GM15510 (cell line): ENCODE measurements around the gene DSCAML1.

Experiments used
- POLR2A ChIP-seq: IDR thresholded peaks from 3 replicates; pipeline ENCODE4 v1.6.1; 2011; ENCODE audit warnings: borderline replicate concordance; ENCODE audit not compliant: insufficient read length; ENCODE audit errors: extremely low read depth

DSCAML1 gene

GRCh38 chr11:117634756-117635603 is 162.0 kb downstream of the DSCAML1 start:
- TF ChIP-seq POLR2A: no peak

DNA sequence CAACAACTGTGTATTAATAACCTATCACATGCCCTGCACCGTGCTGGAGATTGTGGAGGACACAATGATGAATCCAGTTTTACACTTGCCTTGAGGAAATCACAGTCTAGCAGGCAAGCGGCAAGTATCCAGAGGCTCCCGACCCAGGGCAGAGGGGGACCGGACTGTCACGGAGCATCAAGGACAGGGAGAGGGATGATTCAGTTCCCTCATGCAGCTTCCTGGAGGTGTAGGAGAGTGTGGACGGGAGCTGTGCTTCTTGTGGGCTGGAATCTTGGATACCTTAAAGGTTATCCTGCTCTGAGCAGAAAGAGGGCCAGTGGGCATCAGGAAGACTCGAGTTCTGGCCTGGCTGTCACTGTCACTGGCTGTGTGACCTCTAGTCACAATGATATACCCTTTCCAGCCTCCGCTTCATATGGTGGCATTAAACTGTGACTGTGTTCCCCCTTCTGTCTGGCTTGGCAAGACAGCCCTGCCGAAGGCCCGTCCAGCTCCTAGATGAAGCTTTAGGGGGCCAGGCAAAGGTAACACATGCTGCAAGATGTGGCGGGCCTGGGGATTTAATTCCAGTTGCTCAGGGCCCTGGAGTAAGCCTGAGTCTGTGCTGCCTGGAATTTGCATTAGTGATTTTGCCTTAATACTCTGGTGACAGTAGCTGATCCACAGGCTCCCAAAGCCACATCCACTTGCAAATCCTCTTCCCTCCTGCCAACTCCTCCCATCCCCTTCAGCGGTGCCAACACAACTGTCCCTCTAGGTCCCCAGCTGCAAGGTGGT is 162.8 kb downstream of the DSCAML1 start:
- TF ChIP-seq POLR2A: no peak

DNA sequence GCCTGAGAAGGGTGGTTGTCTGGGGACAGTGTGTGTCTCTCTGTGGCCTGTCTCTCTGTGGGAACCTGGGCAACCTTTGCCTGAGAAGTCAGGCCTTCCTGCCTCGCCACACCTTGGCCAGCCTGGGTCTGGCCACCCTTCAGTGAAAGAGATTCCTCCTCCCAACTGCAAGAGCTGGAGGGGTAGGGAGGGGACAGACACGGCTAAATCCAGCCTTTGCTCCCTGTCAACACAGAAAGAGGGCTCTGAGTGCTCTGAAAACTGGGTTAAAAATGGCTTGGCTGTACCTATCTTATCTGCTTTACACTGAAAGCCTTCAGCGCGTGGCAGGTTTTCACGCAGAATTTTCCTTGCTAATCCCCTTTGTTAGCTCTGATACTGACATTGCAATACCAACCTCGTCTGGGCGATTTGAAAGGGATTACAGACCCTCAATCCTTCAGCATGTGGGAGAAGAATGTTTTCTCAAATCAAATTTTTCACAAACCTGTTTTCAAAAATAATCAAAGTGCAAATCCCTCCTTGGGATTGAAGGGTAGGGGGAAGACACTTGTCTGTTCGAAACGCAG is 163.7 kb downstream of the DSCAML1 start:
- no peak for TF ChIP-seq POLR2A

DNA sequence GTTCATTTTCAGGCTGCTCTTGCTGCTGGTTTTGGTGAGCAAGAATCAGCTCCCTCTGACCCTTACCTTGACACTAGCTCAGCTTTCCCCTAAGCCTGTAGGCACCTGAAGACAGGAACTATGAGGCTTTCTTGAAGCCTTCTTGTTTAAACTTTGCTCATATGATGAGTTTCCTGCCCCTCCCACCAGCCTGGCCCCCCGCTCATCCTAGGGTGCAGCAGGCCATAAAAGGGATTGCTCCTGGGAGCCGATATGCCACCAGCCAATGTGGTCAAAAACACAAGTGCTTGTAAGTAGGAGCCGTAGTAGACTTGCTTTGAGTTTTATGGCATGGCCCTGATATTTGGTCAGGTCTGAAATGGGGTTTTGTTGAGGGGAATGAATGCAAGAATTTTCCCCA is 164.7 kb downstream of the DSCAML1 start:
- TF ChIP-seq POLR2A: no peak

DNA sequence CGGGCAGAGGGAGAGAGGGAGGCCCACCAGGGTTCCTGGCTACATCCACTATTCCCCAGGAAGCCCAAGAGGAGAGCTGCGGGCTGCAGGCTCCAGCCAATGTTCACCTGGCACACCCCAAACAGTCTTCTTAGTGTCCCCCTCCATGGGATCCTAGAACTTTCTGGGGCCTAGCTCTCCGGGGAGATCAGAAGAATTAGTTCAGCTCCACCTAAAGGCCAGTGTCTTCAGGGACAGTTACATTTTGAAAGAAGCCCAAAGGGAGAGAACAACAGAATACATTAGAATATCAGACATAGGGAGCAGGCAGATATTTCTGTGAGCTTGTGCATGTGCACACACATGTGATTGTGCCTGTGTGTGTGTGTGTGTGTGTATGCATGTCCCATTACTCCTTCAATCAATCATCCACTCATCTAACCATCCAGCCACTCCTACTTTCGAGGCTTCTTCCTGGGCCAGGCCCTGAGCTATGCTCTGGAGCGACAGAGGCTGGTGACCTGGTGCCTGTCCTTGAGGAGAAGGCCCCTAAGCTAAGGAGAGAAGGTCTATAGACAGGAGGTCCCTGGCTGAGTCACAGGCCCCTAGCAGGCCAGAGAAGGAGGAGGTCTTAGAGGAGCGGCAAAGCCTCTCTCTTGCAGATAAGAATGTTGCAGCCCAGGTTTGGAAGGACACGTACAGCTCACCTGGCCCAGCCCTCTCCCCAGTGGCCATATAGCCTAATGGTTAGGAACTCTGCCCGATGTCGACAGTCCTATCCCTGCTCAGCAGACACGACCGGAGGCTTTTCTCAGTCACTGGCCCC is 165.5 kb downstream of the DSCAML1 start:
- TF ChIP-seq POLR2A: no peak

DNA sequence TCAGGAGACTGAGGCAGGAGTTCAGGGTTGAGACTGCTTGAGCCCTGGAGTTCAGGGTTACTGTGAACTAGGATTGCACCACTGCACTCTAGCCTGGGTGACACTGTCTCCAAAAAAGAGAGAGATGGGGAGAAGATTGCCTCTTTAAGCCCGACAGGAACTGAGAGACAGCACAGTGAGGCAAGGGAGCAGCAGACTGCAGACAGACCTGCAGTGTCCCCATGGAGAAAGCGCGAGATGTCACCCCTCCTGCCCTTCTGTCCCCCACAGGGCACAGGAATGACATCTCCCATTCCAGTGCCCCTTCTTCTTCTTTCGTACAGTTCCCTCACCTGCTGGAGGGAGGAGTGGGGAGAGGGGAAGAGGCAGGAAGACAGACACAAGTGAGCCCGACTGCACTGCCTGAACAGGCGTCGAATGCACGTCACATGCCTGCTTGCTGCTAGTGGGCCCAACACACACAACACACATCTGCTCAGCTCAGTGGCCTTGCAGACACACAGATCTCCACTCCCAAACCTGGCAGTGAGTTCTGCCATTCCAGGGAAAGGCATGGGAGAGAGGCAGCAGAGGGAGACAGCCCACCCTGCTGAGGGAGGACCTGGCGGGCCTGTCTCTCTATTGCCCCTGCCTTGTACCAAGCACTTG is 167.0 kb downstream of the DSCAML1 start:
- TF ChIP-seq POLR2A: no peak

DNA sequence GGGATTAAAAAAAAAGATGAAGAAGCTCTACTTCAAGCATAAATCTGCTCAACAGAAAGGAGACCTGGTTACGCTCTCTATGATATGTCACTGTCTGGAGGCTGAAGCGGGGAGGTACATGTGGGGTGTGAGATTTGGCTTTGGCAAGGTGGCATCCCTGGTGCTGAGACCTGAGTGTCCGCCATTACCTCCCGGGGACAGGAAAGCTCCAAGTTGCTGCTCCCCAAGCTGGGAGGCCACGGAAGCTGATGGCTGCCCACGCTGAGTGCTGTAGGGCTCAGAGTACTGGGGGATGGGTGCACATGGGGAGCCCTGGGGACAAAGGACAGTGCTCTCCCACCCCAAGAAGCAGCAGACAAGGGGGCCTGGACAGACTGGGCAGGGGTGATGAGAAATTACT is 167.9 kb downstream of the DSCAML1 start:
- no peak for TF ChIP-seq POLR2A

- TF ChIP-seq POLR2A: no peak
These were observed 169.8 kb downstream of the DSCAML1 start for GRCh38 chr11:117627259-117627658.

GRCh38 chr11:117626576-117626975 is 170.4 kb downstream of the DSCAML1 start:
- no peak for TF ChIP-seq POLR2A

GRCh38 chr11:117625237-117625636 is 171.8 kb downstream of the DSCAML1 start:
- no peak for TF ChIP-seq POLR2A

DNA sequence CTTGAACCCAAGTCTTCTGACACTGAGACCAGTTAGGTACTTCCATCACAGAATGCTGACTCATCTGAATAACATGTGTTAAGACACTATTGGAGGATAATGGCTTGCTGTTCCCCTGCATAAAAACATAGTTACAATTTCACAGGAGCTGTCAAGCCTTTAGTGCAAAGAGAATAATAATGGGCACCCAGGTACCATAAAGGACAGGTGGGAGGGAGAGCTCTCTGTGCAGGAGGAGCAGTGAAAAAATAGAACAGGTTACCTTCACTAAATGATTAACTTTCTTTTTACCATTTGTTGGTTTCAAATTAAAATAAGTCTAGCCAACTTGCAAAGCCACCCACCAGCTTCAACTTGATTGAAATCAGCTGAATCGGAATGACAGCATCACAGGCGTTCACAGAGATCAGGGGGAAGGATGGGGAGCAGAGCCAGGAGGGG is 173.2 kb downstream of the DSCAML1 start:
- no peak for TF ChIP-seq POLR2A

DNA sequence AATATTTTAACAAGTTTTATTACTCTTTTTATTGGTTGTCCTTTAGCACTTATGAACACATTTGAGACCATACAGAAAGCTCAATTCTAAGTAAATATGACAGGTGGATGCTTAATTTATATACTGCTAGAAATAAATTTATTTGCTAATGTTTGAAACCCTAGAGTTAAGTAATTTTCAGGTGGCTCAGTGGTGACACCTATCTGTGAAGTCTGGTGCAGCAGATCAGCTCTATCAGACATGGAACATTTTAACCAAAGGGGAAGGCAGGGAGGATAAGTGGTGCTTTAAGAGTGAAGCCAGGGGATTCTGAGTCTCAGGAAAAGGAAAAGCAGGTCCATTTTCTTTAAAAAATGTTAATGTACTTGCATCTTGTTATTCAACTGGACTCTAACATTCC is 175.8 kb downstream of the DSCAML1 start:
- TF ChIP-seq POLR2A: no peak

DNA sequence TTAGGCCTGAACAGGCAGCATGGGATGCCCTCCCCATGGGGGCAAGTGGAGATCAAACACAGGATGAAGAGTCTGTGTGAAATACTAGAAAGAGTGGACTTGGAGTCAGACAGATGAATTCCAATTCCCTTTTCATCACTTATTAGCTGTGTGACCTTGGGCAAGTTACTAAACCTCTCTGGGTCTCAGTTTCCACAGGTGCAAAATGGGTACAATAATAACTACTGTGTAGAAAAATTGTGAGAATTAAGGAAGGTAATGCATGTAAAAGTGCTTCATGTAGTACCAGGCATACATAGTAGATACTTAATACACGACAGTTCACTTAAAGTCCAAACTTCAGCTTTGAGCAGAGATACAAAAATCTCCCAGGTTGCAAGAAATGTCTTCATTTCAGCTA is 176.4 kb downstream of the DSCAML1 start:
- TF ChIP-seq POLR2A: no peak

- no peak for TF ChIP-seq POLR2A
These were observed 176.9 kb downstream of the DSCAML1 start for GRCh38 chr11:117620086-117620485.
